Endothelial cell of umbilical vein (primary cell): ENCODE data around the gene TRIM34. TPM values are rescaled to one million over a fixed set of nuclear protein-coding genes. Genes with fewer than 3 reads are reported as not detected.

Experiments
- BruUV-seq: library from RNA; stranded (reverse); fragments of 400-500 nt; replicated peaks from 2 replicates; lab custom pipeline; 2021; lab: Mats Ljungman, UMichigan
- CTCF ChIA-PET: fragments of 300-600, 350-600 bp; sonication (Branson Sonifier 250); formaldehyde crosslinking; loops from one replicate; lab custom pipeline; 2021; ENCODE audit warnings: antibody characterized with exemption, inconsistent platforms; lab: Charles Lee
- POLR2A ChIA-PET: fragments of 300-600, 350-600 bp; sonication (Branson Sonifier 250); formaldehyde crosslinking; loops from one replicate; lab custom pipeline; 2021; ENCODE audit warnings: antibody characterized with exemption, inconsistent platforms; lab: Charles Lee
- DNase-seq: peaks from one replicate; pipeline ENCODE4 v3.0.0-alpha.2; 2011; ENCODE audit warnings: low read depth, low spot score
- FAIRE-seq: peaks from 2 replicates; lab custom pipeline; 2011; peaks lifted over from hg19 to GRCh38; lab: Jason Lieb, UNC
- H2AFZ ChIP-seq: 2 replicates; pipeline ENCODE4 v1.6.0; 2012; ENCODE audit warnings: low read depth, low read length, control low read depth, inconsistent platforms
- H3K27ac ChIP-seq: 2 replicates; pipeline ENCODE4 v1.5.1; 2011; ENCODE audit warnings: low read depth, mild to moderate bottlenecking, control low read depth, low read length, moderate library complexity; ENCODE audit not compliant: insufficient read depth
- H3K27me3 ChIP-seq, 2 experiments: 2 replicates each; pipeline versions ENCODE4 v1.6.0 to v1.6.1; 2011; ENCODE audit warnings: low read length in 2 of 2, mixed read lengths in 1 of 2; ENCODE audit not compliant: control insufficient read depth in 2 of 2, insufficient read depth in 2 of 2
- H3K36me3 ChIP-seq, 2 experiments: 2 replicates in 1 of 2; 3 replicates in 1 of 2; pipeline ENCODE4 v1.5.1; 2011; ENCODE audit warnings: low read length in 2 of 2, mild to moderate bottlenecking in 1 of 2, moderate library complexity in 1 of 2; ENCODE audit not compliant: control insufficient read depth in 2 of 2, insufficient read depth in 2 of 2; ENCODE audit errors: extremely low read depth in 1 of 2
- H3K4me1 ChIP-seq: 3 replicates; pipeline ENCODE4 v1.5.1; 2011; ENCODE audit warnings: mild to moderate bottlenecking, low read length; ENCODE audit not compliant: control insufficient read depth, insufficient read depth; ENCODE audit errors: extremely low read depth
- H3K4me2 ChIP-seq: 2 replicates; pipeline ENCODE4 v1.6.1; 2011; ENCODE audit warnings: low read length, control low read depth, mixed read lengths; ENCODE audit not compliant: insufficient read depth
- H3K4me3 ChIP-seq, 3 experiments: fragments of 200-600 bp in 1 of 3; sonication (generic), shearing (Covaris generic) in 1 of 3; replicated peaks in 1 of 3; 2 replicates each; pipeline ENCODE4 v1.5.1; 2011 to 2016; ENCODE audit warnings: control low read depth in 3 of 3, low read length in 3 of 3, mild to moderate bottlenecking in 2 of 3, inconsistent platforms in 1 of 3, low read depth in 1 of 3, moderate library complexity in 1 of 3; ENCODE audit not compliant: insufficient read depth in 1 of 3
- H3K79me2 ChIP-seq: 2 replicates; pipeline ENCODE4 v1.6.0; 2012; ENCODE audit warnings: low read length, inconsistent platforms; ENCODE audit not compliant: control insufficient read depth, insufficient read depth
- H3K9ac ChIP-seq: replicated peaks from 2 replicates; pipeline ENCODE3; 2011; ENCODE audit warnings: low read length, control low read depth; ENCODE audit not compliant: insufficient read depth; ENCODE audit errors: extremely low read depth
- H3K9me1 ChIP-seq: replicated peaks from 3 replicates; pipeline ENCODE4 v1.6.0; 2011; ENCODE audit warnings: mild to moderate bottlenecking, low read length; ENCODE audit not compliant: control insufficient read depth, insufficient read depth; ENCODE audit errors: extremely low read depth
- H3K9me3 ChIP-seq: replicated peaks from 2 replicates; pipeline ENCODE4 v1.5.1; 2012; ENCODE audit warnings: low read length, inconsistent platforms; ENCODE audit not compliant: control insufficient read depth, insufficient read depth
- H4K20me1 ChIP-seq: replicated peaks from 2 replicates; pipeline ENCODE3; 2011; ENCODE audit warnings: mild to moderate bottlenecking, low read length; ENCODE audit not compliant: control insufficient read depth, insufficient read depth; ENCODE audit errors: extremely low read depth
- EZH2 ChIP-seq: IDR thresholded peaks from 2 replicates; pipeline ENCODE4 v1.6.1; 2012; ENCODE audit warnings: borderline replicate concordance, low read depth, mild to moderate bottlenecking, moderate library complexity, low read length, inconsistent platforms; ENCODE audit not compliant: severe bottlenecking
- FOS ChIP-seq: IDR thresholded peaks from 2 replicates; pipeline ENCODE4 v1.6.1; 2011; ENCODE audit warnings: mild to moderate bottlenecking, low read length, moderate library complexity, borderline replicate concordance; ENCODE audit not compliant: insufficient read depth
- GATA2 ChIP-seq: IDR thresholded peaks from 2 replicates; pipeline ENCODE4 v1.7.0; 2011; ENCODE audit warnings: low read depth, mild to moderate bottlenecking, moderate library complexity, mixed read lengths, low read length; ENCODE audit not compliant: insufficient read length, insufficient read depth
- JUN ChIP-seq: IDR thresholded peaks from 2 replicates; pipeline ENCODE4 v1.6.1; 2011; ENCODE audit warnings: borderline replicate concordance, low read depth; ENCODE audit not compliant: insufficient read length, insufficient read depth
- MYC ChIP-seq: IDR thresholded peaks from one replicate; pipeline ENCODE4 v1.6.1; 2011; ENCODE audit warnings: mild to moderate bottlenecking, low read depth, low read length
- POLR2A ChIP-seq: IDR thresholded peaks from 2 replicates; pipeline ENCODE4 v1.6.1; 2012; ENCODE audit warnings: low read depth, mild to moderate bottlenecking, control low read depth, low read length
- POLR2AphosphoS5 ChIP-seq: IDR thresholded peaks from 2 replicates; pipeline ENCODE4 v1.6.1; 2012; ENCODE audit warnings: low read depth, mild to moderate bottlenecking, control low read depth, low read length, moderate library complexity; ENCODE audit not compliant: insufficient read depth
- dilution Hi-C: fragments of 300-500 bp; cut with MboI; formaldehyde crosslinking; loops from one replicate; pipeline ENCODE4 v1.15.0; 2019; ENCODE audit warnings: low sequenced_read_pairs; ENCODE audit not compliant: extremely low pct_ligation_motif_present
- intact Hi-C: fragments of 100-400 bp; cut with micrococcal nuclease; formaldehyde crosslinking; loops from one replicate; pipeline ENCODE4 v1.10.0; 2022
- polyA plus RNA-seq, 4 experiments: library from polyadenylated mRNA; depleted of rRNA in 3 of 4; stranded (reverse) in 3 of 4; unstranded in 1 of 4; fragments of >200 nt; gene quantifications; 2 replicates each; pipeline versions ENCODE4 v1.2.1 to v1.2.3, GENCODE V29; 2011 to 2012; ENCODE audit warnings: missing spikeins in 1 of 4
- total RNA-seq: library from RNA; stranded (reverse); gene quantifications from 2 replicates; pipeline ENCODE4 v1.2.3, GENCODE V29; 2021
- TF ChIP-seq, protein P1 (sequence below), 2 donors: IDR thresholded peaks; 1 replicate in 1 of 2; 2 replicates in 1 of 2; pipeline ENCODE4 v1.5.1; 2011; ENCODE audit warnings: low read length in 2 of 2, mild to moderate bottlenecking in 2 of 2, moderate library complexity in 2 of 2, control low read depth in 1 of 2, inconsistent platforms in 1 of 2, low read depth in 1 of 2; ENCODE audit not compliant: insufficient read depth in 1 of 2; ENCODE audit errors: extremely low read depth in 1 of 2
- TF ChIP-seq, protein P2 (sequence below): IDR thresholded peaks from 2 replicates; pipeline ENCODE4 v1.6.1; 2011; ENCODE audit not compliant: insufficient read depth, insufficient read length

Gene TRIM34
- total and polyA plus RNA-seq, 2 donors (not counting 3 experiments of a cell fraction or from before 2014, with no cell fraction given): 6.7 to 14.6 TPM

DNA sequence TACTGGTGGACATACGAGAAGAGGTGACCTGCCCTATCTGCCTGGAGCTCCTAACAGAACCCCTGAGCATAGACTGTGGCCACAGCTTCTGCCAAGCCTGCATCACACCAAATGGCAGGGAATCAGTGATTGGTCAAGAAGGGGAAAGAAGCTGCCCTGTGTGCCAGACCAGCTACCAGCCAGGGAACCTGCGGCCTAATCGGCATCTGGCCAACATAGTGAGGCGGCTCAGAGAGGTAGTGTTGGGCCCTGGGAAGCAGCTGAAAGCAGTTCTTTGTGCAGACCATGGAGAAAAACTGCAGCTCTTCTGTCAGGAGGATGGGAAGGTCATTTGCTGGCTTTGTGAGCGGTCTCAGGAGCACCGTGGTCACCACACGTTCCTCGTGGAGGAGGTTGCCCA is 21.5 kb upstream of the TRIM34 start:
- no peak for FAIRE-seq
- CTCF ChIA-PET: interaction anchor here (1.3 to 2.0 kb wide), 3 partner anchors 11 to 17 kb away, joined by 3 to 5 read pairs (median 4); no protein-coding TSS in a partner anchor

More for the DNA sequence above, 21.5 kb upstream of the TRIM34 start:
- Histone ChIP-seq H3K9me3 (no peaks in the 10 kb centered on the region), H3K79me2 (no peaks in the 10 kb centered on the region), H3K4me2 (no peak overlapping the region), H2AFZ (no peak overlapping the region), H3K27me3 (no peaks in the 10 kb centered on the region), H3K4me1 (peaks cover 2% of the 10 kb centered on the region), H3K9ac (no peak overlapping the region), H3K36me3 (no peaks in the 10 kb centered on the region), H4K20me1 (no peaks in the 10 kb centered on the region), H3K9me1 (no peaks in the 10 kb centered on the region), H3K4me3 (no peak overlapping the region), H3K27ac (no peak overlapping the region)
- POLR2A ChIA-PET: no interaction called here
- no TSS peak for BruUV-seq
- TF ChIP-seq POLR2AphosphoS5 (no peak), GATA2 (no peak), POLR2A (no peak), FOS (no peak), EZH2 (no peak), MYC (no peak), JUN (no peak)
- TF ChIP-seq, protein P1, sequence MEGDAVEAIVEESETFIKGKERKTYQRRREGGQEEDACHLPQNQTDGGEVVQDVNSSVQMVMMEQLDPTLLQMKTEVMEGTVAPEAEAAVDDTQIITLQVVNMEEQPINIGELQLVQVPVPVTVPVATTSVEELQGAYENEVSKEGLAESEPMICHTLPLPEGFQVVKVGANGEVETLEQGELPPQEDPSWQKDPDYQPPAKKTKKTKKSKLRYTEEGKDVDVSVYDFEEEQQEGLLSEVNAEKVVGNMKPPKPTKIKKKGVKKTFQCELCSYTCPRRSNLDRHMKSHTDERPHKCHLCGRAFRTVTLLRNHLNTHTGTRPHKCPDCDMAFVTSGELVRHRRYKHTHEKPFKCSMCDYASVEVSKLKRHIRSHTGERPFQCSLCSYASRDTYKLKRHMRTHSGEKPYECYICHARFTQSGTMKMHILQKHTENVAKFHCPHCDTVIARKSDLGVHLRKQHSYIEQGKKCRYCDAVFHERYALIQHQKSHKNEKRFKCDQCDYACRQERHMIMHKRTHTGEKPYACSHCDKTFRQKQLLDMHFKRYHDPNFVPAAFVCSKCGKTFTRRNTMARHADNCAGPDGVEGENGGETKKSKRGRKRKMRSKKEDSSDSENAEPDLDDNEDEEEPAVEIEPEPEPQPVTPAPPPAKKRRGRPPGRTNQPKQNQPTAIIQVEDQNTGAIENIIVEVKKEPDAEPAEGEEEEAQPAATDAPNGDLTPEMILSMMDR (IDR thresholded peaks at IDR 0.05; ENCODE audit: extremely low read depth in 1 of 2, insufficient read depth in 1 of 2, low read depth in 1 of 2, low read length in 2 of 2): no peak
- TF ChIP-seq, protein P2, sequence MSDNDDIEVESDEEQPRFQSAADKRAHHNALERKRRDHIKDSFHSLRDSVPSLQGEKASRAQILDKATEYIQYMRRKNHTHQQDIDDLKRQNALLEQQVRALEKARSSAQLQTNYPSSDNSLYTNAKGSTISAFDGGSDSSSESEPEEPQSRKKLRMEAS: no peak
- intact Hi-C loops (no loop called here), dilution Hi-C loops (no loop called here)
- DNase-seq: no peak
